Endothelial cell of umbilical vein (primary cell): ENCODE data around the gene KRTAP17-1. TPM values are rescaled to one million over a fixed set of nuclear protein-coding genes. Genes with fewer than 3 reads are reported as not detected.

Source experiments
- BruUV-seq: library from RNA; stranded (reverse); fragments of 400-500 nt; replicated peaks from 2 replicates; lab custom pipeline; 2021; lab: Mats Ljungman, UMichigan
- CTCF ChIA-PET: fragments of 300-600, 350-600 bp; sonication (Branson Sonifier 250); formaldehyde crosslinking; loops from one replicate; lab custom pipeline; 2021; ENCODE audit warnings: antibody characterized with exemption, inconsistent platforms; lab: Charles Lee
- POLR2A ChIA-PET: fragments of 300-600, 350-600 bp; sonication (Branson Sonifier 250); formaldehyde crosslinking; loops from one replicate; lab custom pipeline; 2021; ENCODE audit warnings: antibody characterized with exemption, inconsistent platforms; lab: Charles Lee
- DNase-seq: peaks from one replicate; pipeline ENCODE4 v3.0.0-alpha.2; 2011; ENCODE audit warnings: low read depth, low spot score
- FAIRE-seq: peaks from 2 replicates; lab custom pipeline; 2011; peaks lifted over from hg19 to GRCh38; lab: Jason Lieb, UNC
- H2AFZ ChIP-seq: 2 replicates; pipeline ENCODE4 v1.6.0; 2012; ENCODE audit warnings: low read depth, low read length, control low read depth, inconsistent platforms
- H3K27ac ChIP-seq: 2 replicates; pipeline ENCODE4 v1.5.1; 2011; ENCODE audit warnings: low read depth, mild to moderate bottlenecking, control low read depth, low read length, moderate library complexity; ENCODE audit not compliant: insufficient read depth
- H3K27me3 ChIP-seq, 2 experiments: 2 replicates each; pipeline versions ENCODE4 v1.6.0 to v1.6.1; 2011; ENCODE audit warnings: low read length in 2 of 2, mixed read lengths in 1 of 2; ENCODE audit not compliant: control insufficient read depth in 2 of 2, insufficient read depth in 2 of 2
- H3K36me3 ChIP-seq, 2 experiments: 2 replicates in 1 of 2; 3 replicates in 1 of 2; pipeline ENCODE4 v1.5.1; 2011; ENCODE audit warnings: low read length in 2 of 2, mild to moderate bottlenecking in 1 of 2, moderate library complexity in 1 of 2; ENCODE audit not compliant: control insufficient read depth in 2 of 2, insufficient read depth in 2 of 2; ENCODE audit errors: extremely low read depth in 1 of 2
- H3K4me1 ChIP-seq: 3 replicates; pipeline ENCODE4 v1.5.1; 2011; ENCODE audit warnings: mild to moderate bottlenecking, low read length; ENCODE audit not compliant: control insufficient read depth, insufficient read depth; ENCODE audit errors: extremely low read depth
- H3K4me2 ChIP-seq: 2 replicates; pipeline ENCODE4 v1.6.1; 2011; ENCODE audit warnings: low read length, control low read depth, mixed read lengths; ENCODE audit not compliant: insufficient read depth
- H3K4me3 ChIP-seq, 3 experiments: fragments of 200-600 bp in 1 of 3; sonication (generic), shearing (Covaris generic) in 1 of 3; replicated peaks in 1 of 3; 2 replicates each; pipeline ENCODE4 v1.5.1; 2011 to 2016; ENCODE audit warnings: control low read depth in 3 of 3, low read length in 3 of 3, mild to moderate bottlenecking in 2 of 3, inconsistent platforms in 1 of 3, low read depth in 1 of 3, moderate library complexity in 1 of 3; ENCODE audit not compliant: insufficient read depth in 1 of 3
- H3K79me2 ChIP-seq: 2 replicates; pipeline ENCODE4 v1.6.0; 2012; ENCODE audit warnings: low read length, inconsistent platforms; ENCODE audit not compliant: control insufficient read depth, insufficient read depth
- H3K9ac ChIP-seq: replicated peaks from 2 replicates; pipeline ENCODE3; 2011; ENCODE audit warnings: low read length, control low read depth; ENCODE audit not compliant: insufficient read depth; ENCODE audit errors: extremely low read depth
- H3K9me1 ChIP-seq: replicated peaks from 3 replicates; pipeline ENCODE4 v1.6.0; 2011; ENCODE audit warnings: mild to moderate bottlenecking, low read length; ENCODE audit not compliant: control insufficient read depth, insufficient read depth; ENCODE audit errors: extremely low read depth
- H3K9me3 ChIP-seq: replicated peaks from 2 replicates; pipeline ENCODE4 v1.5.1; 2012; ENCODE audit warnings: low read length, inconsistent platforms; ENCODE audit not compliant: control insufficient read depth, insufficient read depth
- H4K20me1 ChIP-seq: replicated peaks from 2 replicates; pipeline ENCODE3; 2011; ENCODE audit warnings: mild to moderate bottlenecking, low read length; ENCODE audit not compliant: control insufficient read depth, insufficient read depth; ENCODE audit errors: extremely low read depth
- EZH2 ChIP-seq: IDR thresholded peaks from 2 replicates; pipeline ENCODE4 v1.6.1; 2012; ENCODE audit warnings: borderline replicate concordance, low read depth, mild to moderate bottlenecking, moderate library complexity, low read length, inconsistent platforms; ENCODE audit not compliant: severe bottlenecking
- FOS ChIP-seq: IDR thresholded peaks from 2 replicates; pipeline ENCODE4 v1.6.1; 2011; ENCODE audit warnings: mild to moderate bottlenecking, low read length, moderate library complexity, borderline replicate concordance; ENCODE audit not compliant: insufficient read depth
- GATA2 ChIP-seq: IDR thresholded peaks from 2 replicates; pipeline ENCODE4 v1.7.0; 2011; ENCODE audit warnings: low read depth, mild to moderate bottlenecking, moderate library complexity, mixed read lengths, low read length; ENCODE audit not compliant: insufficient read length, insufficient read depth
- JUN ChIP-seq: IDR thresholded peaks from 2 replicates; pipeline ENCODE4 v1.6.1; 2011; ENCODE audit warnings: borderline replicate concordance, low read depth; ENCODE audit not compliant: insufficient read length, insufficient read depth
- MAX ChIP-seq: IDR thresholded peaks from 2 replicates; pipeline ENCODE4 v1.6.1; 2011; ENCODE audit not compliant: insufficient read depth, insufficient read length
- MYC ChIP-seq: IDR thresholded peaks from one replicate; pipeline ENCODE4 v1.6.1; 2011; ENCODE audit warnings: mild to moderate bottlenecking, low read depth, low read length
- POLR2A ChIP-seq: IDR thresholded peaks from 2 replicates; pipeline ENCODE4 v1.6.1; 2012; ENCODE audit warnings: low read depth, mild to moderate bottlenecking, control low read depth, low read length
- POLR2AphosphoS5 ChIP-seq: IDR thresholded peaks from 2 replicates; pipeline ENCODE4 v1.6.1; 2012; ENCODE audit warnings: low read depth, mild to moderate bottlenecking, control low read depth, low read length, moderate library complexity; ENCODE audit not compliant: insufficient read depth
- dilution Hi-C: fragments of 300-500 bp; cut with MboI; formaldehyde crosslinking; loops from one replicate; pipeline ENCODE4 v1.15.0; 2019; ENCODE audit warnings: low sequenced_read_pairs; ENCODE audit not compliant: extremely low pct_ligation_motif_present
- intact Hi-C: fragments of 100-400 bp; cut with micrococcal nuclease; formaldehyde crosslinking; loops from one replicate; pipeline ENCODE4 v1.10.0; 2022
- polyA plus RNA-seq, 4 experiments: library from polyadenylated mRNA; depleted of rRNA in 3 of 4; stranded (reverse) in 3 of 4; unstranded in 1 of 4; fragments of >200 nt; gene quantifications; 2 replicates each; pipeline versions ENCODE4 v1.2.1 to v1.2.3, GENCODE V29; 2011 to 2012; ENCODE audit warnings: missing spikeins in 1 of 4
- total RNA-seq: library from RNA; stranded (reverse); gene quantifications from 2 replicates; pipeline ENCODE4 v1.2.3, GENCODE V29; 2021
- TF ChIP-seq, protein P1 (sequence below), 2 donors: IDR thresholded peaks; 1 replicate in 1 of 2; 2 replicates in 1 of 2; pipeline ENCODE4 v1.5.1; 2011; ENCODE audit warnings: low read length in 2 of 2, mild to moderate bottlenecking in 2 of 2, moderate library complexity in 2 of 2, control low read depth in 1 of 2, inconsistent platforms in 1 of 2, low read depth in 1 of 2; ENCODE audit not compliant: insufficient read depth in 1 of 2; ENCODE audit errors: extremely low read depth in 1 of 2

The KRTAP17-1 gene
- total and polyA plus RNA-seq, 2 donors (not counting 3 experiments of a cell fraction or from before 2014, with no cell fraction given) = not detected

GRCh38 chr17:41328207-41328606 is 12.7 kb upstream of the KRTAP17-1 start:
- dilution Hi-C loops = no loop called here
- no peak overlapping the region for H3K27ac ChIP-seq
- no peak overlapping the region for H3K4me2 ChIP-seq
- H3K9me1 ChIP-seq = no peaks in the 10 kb centered on the region
- intact Hi-C loops = loop anchor here (10.0 kb wide), 1 partner anchor 337 kb away; no protein-coding TSS in a partner anchor
- H3K9ac ChIP-seq = no peak overlapping the region
- H3K79me2 ChIP-seq = no peaks in the 10 kb centered on the region
- no peak for DNase-seq
- POLR2A ChIA-PET = no interaction called here
- no peak overlapping the region for H3K4me3 ChIP-seq
- TF ChIP-seq, protein P1, sequence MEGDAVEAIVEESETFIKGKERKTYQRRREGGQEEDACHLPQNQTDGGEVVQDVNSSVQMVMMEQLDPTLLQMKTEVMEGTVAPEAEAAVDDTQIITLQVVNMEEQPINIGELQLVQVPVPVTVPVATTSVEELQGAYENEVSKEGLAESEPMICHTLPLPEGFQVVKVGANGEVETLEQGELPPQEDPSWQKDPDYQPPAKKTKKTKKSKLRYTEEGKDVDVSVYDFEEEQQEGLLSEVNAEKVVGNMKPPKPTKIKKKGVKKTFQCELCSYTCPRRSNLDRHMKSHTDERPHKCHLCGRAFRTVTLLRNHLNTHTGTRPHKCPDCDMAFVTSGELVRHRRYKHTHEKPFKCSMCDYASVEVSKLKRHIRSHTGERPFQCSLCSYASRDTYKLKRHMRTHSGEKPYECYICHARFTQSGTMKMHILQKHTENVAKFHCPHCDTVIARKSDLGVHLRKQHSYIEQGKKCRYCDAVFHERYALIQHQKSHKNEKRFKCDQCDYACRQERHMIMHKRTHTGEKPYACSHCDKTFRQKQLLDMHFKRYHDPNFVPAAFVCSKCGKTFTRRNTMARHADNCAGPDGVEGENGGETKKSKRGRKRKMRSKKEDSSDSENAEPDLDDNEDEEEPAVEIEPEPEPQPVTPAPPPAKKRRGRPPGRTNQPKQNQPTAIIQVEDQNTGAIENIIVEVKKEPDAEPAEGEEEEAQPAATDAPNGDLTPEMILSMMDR (IDR thresholded peaks at IDR 0.05; ENCODE audit: extremely low read depth in 1 of 2, insufficient read depth in 1 of 2, low read depth in 1 of 2, low read length in 2 of 2) = no peak
- TF ChIP-seq JUN (no peak), EZH2 (no peak), FOS (no peak), MAX (no peak), POLR2AphosphoS5 (no peak), POLR2A (no peak), MYC (no peak), GATA2 (no peak)
- FAIRE-seq = no peak
- H3K9me3 ChIP-seq = no peaks in the 10 kb centered on the region
- H2AFZ ChIP-seq = no peak overlapping the region
- no peaks in the 10 kb centered on the region for H3K4me1 ChIP-seq
- no TSS peak for BruUV-seq
- CTCF ChIA-PET = interaction anchor here (2.1 to 3.9 kb wide), 4 partner anchors 221 to 471 kb away, joined by 9 to 16 read pairs (median 11); no protein-coding TSS in a partner anchor
- no peaks in the 10 kb centered on the region for H4K20me1 ChIP-seq
- H3K36me3 ChIP-seq = no peaks in the 10 kb centered on the region
- no peaks in the 10 kb centered on the region for H3K27me3 ChIP-seq
